Measurements from ENCODE around the gene ID2.

ID2 gene

GRCh38 chr2:8667896-8668512 lies 13.9 kb upstream of the ID2 start:
- no peak for TF ChIP-seq CTCF (IDR thresholded peaks at IDR 0.05; ENCODE audit: borderline replicate concordance, control extremely low read depth, extremely low read depth, insufficient read depth, missing control alignments)
- DNase-seq (ENCODE audit: low spot score): no peak
- in situ Hi-C loops (cut with MboI; ENCODE audit: low sequenced_read_pairs, unreplicated experiment): no loop called here

- in situ Hi-C loops (cut with MboI; ENCODE audit: low sequenced_read_pairs, unreplicated experiment): no loop called here
- DNase-seq (ENCODE audit: low spot score): no peak
- TF ChIP-seq CTCF (IDR thresholded peaks at IDR 0.05; ENCODE audit: borderline replicate concordance, control extremely low read depth, extremely low read depth, insufficient read depth, missing control alignments): no peak
Observed at GRCh38 chr2:8669157-8669817, 12.6 kb upstream of the ID2 start.

GRCh38 chr2:8670580-8670979 lies 11.3 kb upstream of the ID2 start:
- no peak for TF ChIP-seq CTCF (IDR thresholded peaks at IDR 0.05; ENCODE audit: borderline replicate concordance, control extremely low read depth, extremely low read depth, insufficient read depth, missing control alignments)
- in situ Hi-C loops (cut with MboI; ENCODE audit: low sequenced_read_pairs, unreplicated experiment): no loop called here
- no peak for DNase-seq (ENCODE audit: low spot score)

- in situ Hi-C loops (cut with MboI; ENCODE audit: low sequenced_read_pairs, unreplicated experiment): no loop called here
- no peak for DNase-seq (ENCODE audit: low spot score)
- TF ChIP-seq CTCF (IDR thresholded peaks at IDR 0.05; ENCODE audit: borderline replicate concordance, control extremely low read depth, extremely low read depth, insufficient read depth, missing control alignments): no peak
Observed at GRCh38 chr2:8671176-8671575, 10.7 kb upstream of the ID2 start.

GRCh38 chr2:8671802-8672201 lies 10.1 kb upstream of the ID2 start:
- no peak for TF ChIP-seq CTCF (IDR thresholded peaks at IDR 0.05; ENCODE audit: borderline replicate concordance, control extremely low read depth, extremely low read depth, insufficient read depth, missing control alignments)
- DNase-seq (ENCODE audit: low spot score): no peak
- in situ Hi-C loops (cut with MboI; ENCODE audit: low sequenced_read_pairs, unreplicated experiment): no loop called here

GRCh38 chr2:8672940-8673339 lies 8.9 kb upstream of the ID2 start:
- in situ Hi-C loops (cut with MboI; ENCODE audit: low sequenced_read_pairs, unreplicated experiment): no loop called here
- DNase-seq (ENCODE audit: low spot score): no peak
- TF ChIP-seq CTCF (IDR thresholded peaks at IDR 0.05; ENCODE audit: borderline replicate concordance, control extremely low read depth, extremely low read depth, insufficient read depth, missing control alignments): no peak

Data from GM13976 (cell line).